OCI-LY7 (cell line): Measurements from ENCODE around the gene VSIG10L2. TPM values are rescaled to one million over a fixed set of nuclear protein-coding genes. Genes with fewer than 3 reads are reported as not detected.

Experiments
- BruUV-seq: library from RNA; stranded (reverse); fragments of 400-500 nt; replicated peaks from 2 replicates; lab custom pipeline; 2021; lab: Mats Ljungman, UMichigan
- CTCF ChIA-PET: fragments of 300-600 bp; sonication (Branson Sonifier 250); formaldehyde crosslinking; loops from one replicate; lab custom pipeline; 2022; ENCODE audit warnings: antibody characterized with exemption; ENCODE audit not compliant: unreplicated experiment; lab: Charles Lee
- POLR2A ChIA-PET: fragments of 300-600 bp; sonication (Branson Sonifier 250); formaldehyde crosslinking; loops from one replicate; lab custom pipeline; 2022; ENCODE audit warnings: antibody characterized with exemption; lab: Charles Lee
- DNase-seq: peaks from one replicate; pipeline ENCODE4 v3.0.0-alpha.2; 2015; ENCODE audit warnings: low spot score
- H2AFZ ChIP-seq: fragments of 200-600 bp; sonication (generic), shearing (Covaris generic); 2 replicates; pipeline ENCODE4 v1.6.1; 2014; ENCODE audit warnings: mild to moderate bottlenecking, antibody characterized with exemption, low read length, moderate library complexity
- H3K27ac ChIP-seq: fragments of 200-600 bp; sonication (generic); 2 replicates; pipeline ENCODE4 v1.5.1; 2014; ENCODE audit warnings: mixed run types, low read depth, mild to moderate bottlenecking, moderate library complexity, low read length, inconsistent platforms; ENCODE audit not compliant: poor library complexity, severe bottlenecking
- H3K36me3 ChIP-seq: fragments of 200-600 bp; sonication (generic); 2 replicates; pipeline ENCODE4 v1.6.1; 2014; ENCODE audit warnings: mild to moderate bottlenecking, antibody characterized with exemption, low read length, moderate library complexity, mixed read lengths; ENCODE audit not compliant: insufficient read depth
- H3K4me1 ChIP-seq: fragments of 200-600 bp; sonication (generic); 2 replicates; pipeline ENCODE4 v1.5.1; 2014; ENCODE audit warnings: mild to moderate bottlenecking, low read length; ENCODE audit not compliant: insufficient read depth, poor library complexity, severe bottlenecking
- H3K4me2 ChIP-seq: fragments of 200-600 bp; sonication (generic); 2 replicates; pipeline ENCODE4 v1.6.1; 2014; ENCODE audit warnings: mild to moderate bottlenecking, low read length
- H3K4me3 ChIP-seq: fragments of 200-600 bp; sonication (generic); 2 replicates; pipeline ENCODE4 v1.5.1; 2014; ENCODE audit warnings: mild to moderate bottlenecking, low read depth, low read length; ENCODE audit not compliant: poor library complexity, severe bottlenecking
- H3K79me2 ChIP-seq: fragments of 200-600 bp; sonication (generic); 2 replicates; pipeline ENCODE4 v1.6.1; 2016; ENCODE audit warnings: low read depth, mild to moderate bottlenecking, low read length, moderate library complexity, mixed read lengths; ENCODE audit not compliant: insufficient read depth
- H3K9me2 ChIP-seq: fragments of 200-600 bp; sonication (generic); 2 replicates; pipeline ENCODE4 v1.6.1; 2016; ENCODE audit warnings: mild to moderate bottlenecking, low read length, mixed read lengths; ENCODE audit not compliant: insufficient read depth
- H3K9me3 ChIP-seq: fragments of 200-600 bp; sonication (generic); 2 replicates; pipeline ENCODE4 v1.6.1; 2014; ENCODE audit warnings: mild to moderate bottlenecking, mixed run types, low read length, mixed read lengths
- H4K20me1 ChIP-seq: fragments of 200-600 bp; sonication (generic); 2 replicates; pipeline ENCODE4 v1.6.1; 2014; ENCODE audit warnings: mild to moderate bottlenecking, antibody characterized with exemption, low read length, moderate library complexity, mixed read lengths; ENCODE audit not compliant: insufficient read depth
- CTCF ChIP-seq: fragments of 200-600 bp; sonication (generic); conservative IDR thresholded peaks from 2 replicates; pipeline ENCODE4 v1.5.1; 2014; ENCODE audit warnings: mild to moderate bottlenecking, antibody characterized with exemption, low read length, moderate library complexity, mixed read lengths
- EZH2phosphoT487 ChIP-seq: fragments of 200-600 bp; sonication (generic); IDR thresholded peaks from 2 replicates; pipeline ENCODE4 v1.6.1; 2018; ENCODE audit warnings: low read depth, borderline replicate concordance, mild to moderate bottlenecking, mixed run types, antibody characterized with exemption, low read length, moderate library complexity, mixed read lengths
- intact Hi-C: fragments of 100-400 bp; cut with micrococcal nuclease; formaldehyde crosslinking; loops from one replicate; pipeline ENCODE4 v1.10.0; 2022; ENCODE audit not compliant: unreplicated experiment
- total RNA-seq, 2 experiments: library from RNA; depleted of rRNA in 1 of 2; stranded (reverse); fragments of >200 nt in 1 of 2; shearing (Covaris generic) in 1 of 2; gene quantifications; 2 replicates each; pipeline ENCODE4 v1.2.3, GENCODE V29; 2014 to 2022

VSIG10L2 gene
- total RNA-seq, 2 experiments from 2014 or later: not detected

DNA sequence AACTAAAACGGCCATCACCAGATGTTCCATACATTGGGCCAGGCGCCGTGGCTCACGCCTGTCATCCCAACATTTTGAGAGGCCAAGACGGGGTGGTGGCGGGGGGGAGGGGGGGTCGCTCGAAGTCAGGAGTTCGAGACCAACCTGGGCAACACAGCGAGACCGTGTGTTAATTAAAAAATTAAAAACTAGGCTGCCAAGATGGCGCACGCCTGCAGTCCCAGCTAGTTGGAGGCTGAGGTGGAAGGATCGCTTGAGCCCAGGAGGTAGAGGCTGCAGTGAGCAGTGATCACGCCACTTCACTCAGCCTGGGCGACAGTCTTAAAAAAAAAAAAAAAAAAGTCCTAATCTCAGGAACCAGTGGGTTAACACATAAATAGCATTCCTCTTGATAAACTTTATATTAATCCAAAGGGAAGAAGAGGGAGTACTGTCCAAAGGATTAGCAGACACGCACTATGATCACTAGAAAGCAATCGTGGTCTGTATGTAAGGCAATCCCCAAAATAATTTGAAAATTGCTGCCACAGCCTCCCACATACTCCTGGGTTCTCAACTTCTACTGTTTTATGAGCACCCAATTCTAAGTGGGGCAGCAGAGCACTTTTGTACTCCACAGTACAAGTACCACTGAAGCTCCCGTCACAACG is 43.4 kb upstream of the VSIG10L2 start:
- ChIA-PET CTCF (interaction anchor here (1.2 kb wide), 1 partner anchor 15 kb away, joined by 8 read pairs; the partner anchor contains the start of gene HYLS1), POLR2A (interaction anchor here (0.9 to 1.6 kb wide), 8 partner anchors 11 to 312 kb away, joined by 3 to 8 read pairs (median 5); partner anchors contain the start of genes FAM118B, HYLS1 and RPUSD4)
- Histone ChIP-seq H2AFZ (peak overlapping the region; percentile 90), H3K4me2 (peak overlapping the region; percentile 87), H3K27ac (peak overlapping the region; percentile 17), H3K36me3 (peaks cover 43% of the 10 kb centered on the region), H3K4me3 (peak overlapping the region; percentile 86), H4K20me1 (peaks cover 7% of the 10 kb centered on the region; the same call in 1 of the 2 replicates), H3K9me3 (no peaks in the 10 kb centered on the region), H3K9me2 (no peaks in the 10 kb centered on the region), H3K79me2 (peaks cover 33% of the 10 kb centered on the region; the same call in 1 of the 2 replicates), H3K4me1 (peaks cover 8% of the 10 kb centered on the region)
- TF ChIP-seq EZH2phosphoT487 (no peak), CTCF (no peak)
- TSS peak; percentile 90 for BruUV-seq
- intact Hi-C loops: no loop called here
- DNase-seq: no peak

DNA sequence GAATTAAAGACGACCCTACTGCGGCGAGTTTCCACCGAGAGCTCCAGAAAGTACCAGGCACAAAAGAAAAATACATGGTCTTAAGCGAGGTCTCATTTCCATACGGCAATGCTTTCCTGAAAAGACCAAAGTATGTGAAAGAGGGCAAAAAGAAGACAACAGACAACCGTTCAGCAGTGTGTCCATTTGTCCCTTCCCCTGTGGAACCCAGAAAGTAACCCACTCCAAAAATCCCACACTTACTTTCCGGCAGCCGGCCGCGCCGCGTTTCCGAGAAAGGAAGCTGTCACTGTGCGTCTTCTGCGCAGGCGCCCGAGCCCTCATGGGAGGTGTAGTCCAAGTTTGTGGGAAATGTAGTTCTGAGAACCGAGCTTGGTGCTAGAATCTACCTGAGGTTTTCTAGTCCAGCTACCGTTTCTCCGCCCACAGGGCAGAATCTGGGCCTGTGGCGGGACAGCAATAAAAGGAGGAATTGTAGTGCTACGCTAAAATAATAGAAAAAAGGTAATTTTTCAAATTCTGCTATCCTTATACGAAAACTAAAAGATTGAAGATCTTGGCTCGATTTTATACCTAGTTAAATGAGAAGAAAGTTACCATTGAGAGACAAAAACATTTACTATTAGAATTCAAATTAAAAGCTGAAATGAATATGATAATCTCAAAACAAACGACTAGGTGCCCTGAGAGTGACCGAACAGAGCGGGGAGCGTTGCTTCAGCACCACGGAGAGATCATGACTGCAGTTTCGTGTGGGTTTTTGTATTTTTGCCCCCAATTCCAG is 42.7 kb upstream of the VSIG10L2 start, which contains the start of gene PUS3:
TSS of gene PUS3 (minus strand) at position 280 of the 784 bp plus-strand sequence. CDS start 6,922 bp downstream, outside the sequence.
- Histone ChIP-seq H3K79me2 (peaks cover 26% of the 10 kb centered on the region; the same call in 1 of the 2 replicates), H3K4me2 (peak within 1 kb of the TSS; percentile 87), H3K9me3 (no peaks in the 10 kb centered on the region), H3K9me2 (no peaks in the 10 kb centered on the region), H3K4me1 (peaks cover 8% of the 10 kb centered on the region), H3K36me3 (peaks cover 37% of the 10 kb centered on the region), H4K20me1 (peaks cover 3% of the 10 kb centered on the region; the same call in 1 of the 2 replicates), H3K27ac (peak within 1 kb of the TSS; percentile 17), H2AFZ (peak within 1 kb of the TSS; percentile 90), H3K4me3 (peak within 1 kb of the TSS; percentile 86)
- intact Hi-C loops: no loop called here
- CTCF ChIA-PET: interaction anchor here (1.2 kb wide), 1 partner anchor 15 kb away, joined by 8 read pairs; the partner anchor contains the start of gene HYLS1
- no peak for TF ChIP-seq CTCF
- no peak for TF ChIP-seq EZH2phosphoT487
- peak; percentile 84 for DNase-seq
- POLR2A ChIA-PET: interaction anchor here (0.7 to 1.6 kb wide), 12 partner anchors 10 to 366 kb away, joined by 3 to 8 read pairs (median 4); partner anchors contain the start of genes FAM118B, FOXRED1, HYLS1 and RPUSD4
- BruUV-seq: no TSS peak
